H1 (cell line): ENCODE results near the gene ZNF575. TPM values are rescaled to one million over a fixed set of nuclear protein-coding genes. Genes with fewer than 3 reads are reported as not detected.

Source experiments
- CTCF ChIA-PET: fragments of 300-600 bp; sonication (Branson Sonifier 250); formaldehyde crosslinking; loops from one replicate; lab custom pipeline; 2021; ENCODE audit not compliant: partially characterized antibody; lab: Charles Lee
- POLR2A ChIA-PET: fragments of 300-600 bp; sonication (Branson Sonifier 250); formaldehyde crosslinking; loops from one replicate; lab custom pipeline; 2021; ENCODE audit warnings: inconsistent platforms; ENCODE audit not compliant: partially characterized antibody; lab: Charles Lee
- DNase-seq, 2 experiments: peaks; one replicate each; pipeline versions ENCODE4 v3.0.0 to v3.0.0-alpha.2; 2010 to 2022; ENCODE audit warnings: low spot score in 2 of 2, low read depth in 1 of 2, mixed read lengths in 1 of 2
- FAIRE-seq: peaks from 2 replicates; lab custom pipeline; 2011; peaks lifted over from hg19 to GRCh38; lab: Jason Lieb, UNC
- H2AFZ ChIP-seq: 2 replicates; pipeline ENCODE4 v1.8.1; 2012; ENCODE audit warnings: low read length, inconsistent platforms
- H2AK5ac ChIP-seq: 2 replicates; pipeline ENCODE4 v1.6.1; 2013; ENCODE audit warnings: low read depth, low read length
- H2BK120ac ChIP-seq: replicated peaks from 2 replicates; pipeline ENCODE3; 2013; ENCODE audit warnings: low read depth, low read length, inconsistent platforms
- H2BK12ac ChIP-seq: 2 replicates; pipeline ENCODE4 v1.6.1; 2013; ENCODE audit warnings: low read depth, low read length
- H2BK15ac ChIP-seq: 2 replicates; pipeline ENCODE4 v1.6.1; 2013; ENCODE audit warnings: low read length
- H2BK20ac ChIP-seq: 2 replicates; pipeline ENCODE4 v1.6.1; 2013; ENCODE audit warnings: low read length
- H2BK5ac ChIP-seq: 2 replicates; pipeline ENCODE4 v1.6.1; 2013; ENCODE audit warnings: low read depth, low read length
- H3K14ac ChIP-seq: 2 replicates; pipeline ENCODE4 v1.6.1; 2013; ENCODE audit warnings: inconsistent platforms; ENCODE audit not compliant: insufficient read length
- H3K18ac ChIP-seq: 2 replicates; pipeline ENCODE4 v1.6.1; 2013; ENCODE audit warnings: low read length; ENCODE audit errors: extremely low read depth
- H3K23ac ChIP-seq: 2 replicates; pipeline ENCODE4 v1.6.1; 2013; ENCODE audit warnings: inconsistent platforms; ENCODE audit not compliant: insufficient read length
- H3K23me2 ChIP-seq: 2 replicates; pipeline ENCODE4 v1.6.1; 2013; ENCODE audit warnings: low read depth, low read length
- H3K27ac ChIP-seq: 2 replicates; pipeline ENCODE4 v1.6.1; 2011; ENCODE audit warnings: low read depth, low read length, inconsistent platforms
- H3K27me3 ChIP-seq, 4 experiments: replicated peaks in 1 of 4; 1 replicate in 1 of 4; 2 replicates in 3 of 4; pipeline versions ENCODE4 v1.6.1 to v1.8.1; 2011 to 2013; ENCODE audit warnings: low read length in 3 of 4, mild to moderate bottlenecking in 3 of 4, inconsistent platforms in 2 of 4, mixed read lengths in 2 of 4, moderate library complexity in 1 of 4; ENCODE audit not compliant: control insufficient read depth in 3 of 4, insufficient read depth in 3 of 4; ENCODE audit errors: extremely low read depth in 1 of 4
- H3K36me3 ChIP-seq, 4 experiments: 2 replicates each; pipeline versions ENCODE4 v1.6.1 to v1.8.1; 2011 to 2013; ENCODE audit warnings: mild to moderate bottlenecking in 4 of 4, low read length in 3 of 4, moderate library complexity in 2 of 4, control low read depth in 1 of 4, inconsistent platforms in 1 of 4; ENCODE audit not compliant: insufficient read depth in 4 of 4, control insufficient read depth in 2 of 4
- H3K4ac ChIP-seq: replicated peaks from 2 replicates; pipeline ENCODE3; 2013; ENCODE audit warnings: low read length, low read depth, mixed read lengths, inconsistent platforms; ENCODE audit not compliant: insufficient read length
- H3K4me1 ChIP-seq, 4 experiments: replicated peaks in 1 of 4; 1 replicate in 1 of 4; 2 replicates in 3 of 4; pipeline versions ENCODE4 v1.6.1 to v1.8.1; 2011 to 2013; ENCODE audit warnings: low read length in 3 of 4, inconsistent platforms in 2 of 4, mixed read lengths in 1 of 4; ENCODE audit not compliant: insufficient read depth in 4 of 4, control insufficient read depth in 3 of 4
- H3K4me2 ChIP-seq, 2 experiments: 2 replicates each; pipeline versions ENCODE4 v1.6.1 to v1.8.1; 2011 to 2013; ENCODE audit warnings: low read depth in 2 of 2, low read length in 2 of 2, control low read depth in 1 of 2, inconsistent platforms in 1 of 2, mild to moderate bottlenecking in 1 of 2; ENCODE audit not compliant: insufficient read depth in 1 of 2
- H3K4me3 ChIP-seq, 4 experiments: fragments of 200-600, 300-600 bp in 1 of 4; sonication (generic), shearing (Covaris generic), sonication (Bioruptor Twin) in 1 of 4; 2 replicates each; pipeline versions ENCODE4 v1.5.1 to v1.8.1; 2011 to 2016; ENCODE audit warnings: low read length in 4 of 4, low read depth in 3 of 4, control low read depth in 2 of 4, inconsistent platforms in 2 of 4, mild to moderate bottlenecking in 2 of 4, mixed read lengths in 1 of 4, moderate library complexity in 1 of 4; ENCODE audit not compliant: insufficient read depth in 2 of 4; ENCODE audit errors: extremely low read depth in 1 of 4
- H3K56ac ChIP-seq: replicated peaks from 2 replicates; pipeline ENCODE3; 2013; ENCODE audit warnings: low read depth, mild to moderate bottlenecking, mixed read lengths, low read length, inconsistent platforms; ENCODE audit not compliant: insufficient read length
- H3K79me1 ChIP-seq: 2 replicates; pipeline ENCODE4 v1.6.1; 2013; ENCODE audit warnings: low read depth, low read length, control low read depth
- H3K79me2 ChIP-seq, 2 experiments: 2 replicates each; pipeline versions ENCODE4 v1.6.1 to v1.8.1; 2012 to 2013; ENCODE audit warnings: low read length in 2 of 2, mild to moderate bottlenecking in 2 of 2, inconsistent platforms in 1 of 2; ENCODE audit not compliant: insufficient read depth in 2 of 2, control insufficient read depth in 1 of 2
- H3K9ac ChIP-seq, 4 experiments: replicated peaks in 1 of 4; 1 replicate in 1 of 4; 2 replicates in 3 of 4; pipeline versions ENCODE4 v1.6.1 to v1.8.1; 2011 to 2013; ENCODE audit warnings: low read depth in 3 of 4, low read length in 3 of 4, control low read depth in 2 of 4, mild to moderate bottlenecking in 2 of 4, moderate library complexity in 2 of 4, inconsistent platforms in 1 of 4; ENCODE audit errors: extremely low read depth in 1 of 4
- H3K9me3 ChIP-seq, 2 experiments: 2 replicates each; pipeline versions ENCODE4 v1.6.1 to v1.8.1; 2012 to 2013; ENCODE audit warnings: mild to moderate bottlenecking in 2 of 2, moderate library complexity in 2 of 2, control low read depth in 1 of 2, inconsistent platforms in 1 of 2, low read depth in 1 of 2, low read length in 1 of 2, mixed read lengths in 1 of 2; ENCODE audit not compliant: insufficient read depth in 2 of 2
- H4K20me1 ChIP-seq, 2 experiments: replicated peaks in 1 of 2; 2 replicates each; pipeline versions ENCODE3 to v1.8.1; 2011 to 2013; ENCODE audit warnings: inconsistent platforms in 2 of 2, low read length in 2 of 2, mild to moderate bottlenecking in 1 of 2; ENCODE audit not compliant: insufficient read depth in 2 of 2, control insufficient read depth in 1 of 2
- H4K5ac ChIP-seq: 2 replicates; pipeline ENCODE4 v1.6.1; 2013; ENCODE audit warnings: low read length, low read depth, mixed read lengths, inconsistent platforms; ENCODE audit not compliant: insufficient read length
- H4K8ac ChIP-seq: 2 replicates; pipeline ENCODE4 v1.8.0; 2013; ENCODE audit warnings: mild to moderate bottlenecking, moderate library complexity, low read length, inconsistent platforms; ENCODE audit not compliant: insufficient read depth; ENCODE audit errors: extremely low read depth
- H4K91ac ChIP-seq: replicated peaks from 2 replicates; pipeline ENCODE3; 2013; ENCODE audit warnings: low read length, mixed read lengths, inconsistent platforms; ENCODE audit not compliant: insufficient read length
- BACH1 ChIP-seq: IDR thresholded peaks from 2 replicates; pipeline ENCODE4 v1.6.1; 2012; ENCODE audit warnings: low read length, improper control_type of control experiment
- CTBP2 ChIP-seq: IDR thresholded peaks from 2 replicates; pipeline ENCODE4 v1.7.0; 2011; ENCODE audit warnings: borderline replicate concordance, mild to moderate bottlenecking, moderate library complexity, mixed read lengths, low read length; ENCODE audit not compliant: insufficient read depth, insufficient read length
- FOSL1 ChIP-seq: IDR thresholded peaks from 2 replicates; pipeline ENCODE4 v1.6.1; 2011; ENCODE audit warnings: mild to moderate bottlenecking, low read depth, low read length, moderate library complexity; ENCODE audit not compliant: insufficient read depth
- JUN ChIP-seq: IDR thresholded peaks from 2 replicates; pipeline ENCODE4 v1.6.1; 2011; ENCODE audit warnings: low read depth, mild to moderate bottlenecking, improper control_type of control experiment, low read length
- KDM1A ChIP-seq: fragments of 200-600, 300-600 bp; sonication (generic); IDR thresholded peaks from 2 replicates; pipeline ENCODE4 v1.7.1; 2016; ENCODE audit warnings: mild to moderate bottlenecking, low read length, borderline replicate concordance
- RXRA ChIP-seq: IDR thresholded peaks from 2 replicates; pipeline ENCODE4 v1.6.1; 2011; ENCODE audit warnings: low read depth, mild to moderate bottlenecking, low read length, moderate library complexity; ENCODE audit not compliant: insufficient read depth
- TAF1 ChIP-seq: IDR thresholded peaks from 2 replicates; pipeline ENCODE4 v1.6.1; 2011; ENCODE audit warnings: mild to moderate bottlenecking, low read depth, low read length
- TBP ChIP-seq: IDR thresholded peaks from 2 replicates; pipeline ENCODE4 v1.6.1; 2011; ENCODE audit warnings: low read depth, low read length, improper control_type of control experiment
- YY1 ChIP-seq: IDR thresholded peaks from 2 replicates; pipeline ENCODE4 v1.6.1; 2011; ENCODE audit warnings: low read depth, mild to moderate bottlenecking, low read length
- WGBS, 2 experiments: shearing (Covaris generic) in 1 of 2; methylation state at CpG; one replicate each; pipeline versions ENCODE4 v1.1.6 to v1.1.7; 2013 to 2015; ENCODE audit warnings: low lambda C conversion rate in 2 of 2, mixed read lengths in 2 of 2, inconsistent platforms in 1 of 2, low coverage in 1 of 2, missing lambda C conversion rate in 1 of 2; ENCODE audit not compliant: insufficient replicate concordance in 2 of 2, insufficient coverage in 1 of 2, insufficient read length in 1 of 2; ENCODE audit errors: extremely low coverage in 1 of 2, missing lambda C conversion rate in 1 of 2; 5-methylcytosine and 5-hydroxymethylcytosine counted together
- polyA plus RNA-seq, 7 experiments: library from polyadenylated mRNA; depleted of rRNA in 3 of 7; stranded (reverse) in 5 of 7; unstranded in 2 of 7; fragments of >200 nt in 5 of 7; fragments of 200-250 nt in 2 of 7; gene quantifications; 1 replicate in 5 of 7; 2 replicates in 1 of 7; 4 replicates in 1 of 7; pipeline versions ENCODE4 v1.2.1 to v1.2.3, GENCODE V29; 2011 to 2013; ENCODE audit warnings: missing spikeins in 2 of 7, mixed read lengths in 2 of 7
- total RNA-seq: library from RNA; stranded (reverse); fragmentation: NEBNext Ultra II Directional; extraction: Animal tissue kit (Norgen Biotek cat#: 25700); gene quantifications from 2 replicates; pipeline ENCODE4 v1.2.1, GENCODE V29; 2021

Gene ZNF575
- total and polyA plus RNA-seq, 2 of the 8 experiments (the other 6 are each of a cell fraction or from before 2014, with no cell fraction given): 0.05 TPM; not detected in 1

DNA sequence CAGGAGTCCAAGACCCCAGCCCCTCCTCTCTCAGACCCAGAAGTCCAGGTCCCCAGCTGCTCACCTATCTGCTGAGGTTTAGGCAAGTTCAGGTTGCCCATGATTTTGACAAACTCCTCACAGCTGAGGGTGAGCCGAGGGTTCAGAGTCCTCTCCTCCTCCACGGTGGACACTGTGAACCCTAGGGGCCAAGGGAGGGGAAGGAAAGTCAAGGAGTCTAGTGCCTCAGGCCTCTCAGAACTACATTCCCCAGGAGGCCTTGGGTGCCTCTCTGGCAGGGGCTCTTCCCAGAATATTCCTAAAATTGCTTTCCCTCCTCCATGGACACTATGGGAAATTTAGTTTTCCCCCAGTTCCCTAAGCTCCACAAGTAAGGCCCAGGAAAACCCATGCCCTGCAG is 25.1 kb upstream of the ZNF575 start:
- Histone ChIP-seq H2BK120ac (no peak overlapping the region), H2AFZ (no peak overlapping the region), H3K9ac (no peak overlapping the region), H3K4me2 (no peak overlapping the region), H3K18ac (no peak overlapping the region), H3K4me1 (peaks cover 0 to 4% (median 0%) of the 10 kb centered on the region in 4 experiments; a peak in 1 of 7 replicates), H3K23me2 (peaks cover 13% of the 10 kb centered on the region; the same call in 1 of the 2 replicates), H3K4ac (no peak overlapping the region), H4K8ac (no peak overlapping the region), H3K79me1 (no peaks in the 10 kb centered on the region), H2BK20ac (no peak overlapping the region), H2BK12ac (no peak overlapping the region), H2AK5ac (no peak overlapping the region), H4K20me1 (peaks cover 0 to 2% of the 10 kb centered on the region in 2 experiments), H3K27me3 (peaks cover 3 to 10% (median 10%) of the 10 kb centered on the region in 4 experiments), H3K23ac (no peak overlapping the region), H3K27ac (no peak overlapping the region), H4K91ac (no peak overlapping the region), H3K14ac (no peak overlapping the region), H3K56ac (no peak overlapping the region), H3K79me2 (no peaks in the 10 kb centered on the region), H3K9me3 (no peaks in the 10 kb centered on the region), H4K5ac (no peak overlapping the region), H3K4me3 (no peak overlapping the region), H2BK5ac (no peak overlapping the region), H2BK15ac (no peak overlapping the region), H3K36me3 (peaks cover 0 to 4% (median 1%) of the 10 kb centered on the region in 4 experiments; a peak in 1 of 8 replicates)
- TF ChIP-seq YY1 (no peak), FOSL1 (no peak), RXRA (no peak), CTBP2 (no peak), KDM1A (no peak), JUN (no peak), BACH1 (no peak), TBP (no peak), TAF1 (no peak)
- ChIA-PET CTCF (interaction anchor here (0.9 to 4.4 kb wide), 3 partner anchors 10 to 59 kb away, joined by 3 to 25 read pairs (median 3); no protein-coding TSS in a partner anchor), POLR2A (no interaction called here)
- DNase-seq (no peak), FAIRE-seq (no peak)
- 100% methylated on average over 2 of the region's 2 CpGs; no CpG with 5 or more reads in 1 of the 2 experiments for WGBS, 2 experiments
